GM12864 (cell line): ENCODE measurements around the gene HMG20A.

Source experiments
- DNase-seq: peaks from one replicate; pipeline ENCODE4 v3.0.0-alpha.2; 2011; ENCODE audit warnings: low read depth
- H3K4me3 ChIP-seq: 2 replicates; pipeline ENCODE4 v1.5.1; 2011; ENCODE audit warnings: mild to moderate bottlenecking, low read depth, low read length, control low read depth
- CTCF ChIP-seq: IDR thresholded peaks from 2 replicates; pipeline ENCODE4 v1.5.1; 2011; ENCODE audit warnings: low read depth, mild to moderate bottlenecking, moderate library complexity, low read length, control low read depth, inconsistent platforms; ENCODE audit errors: missing control alignments

Gene HMG20A

GRCh38 chr15:77420610-77421369 lies at the start of gene HMG20A:
TSS of gene HMG20A (plus strand) at chr15:77420888. CDS start at chr15:77458408, 37,520 bp downstream.
- H3K4me3 ChIP-seq: peak within 1 kb of the TSS; percentile 68
- TF ChIP-seq CTCF: no peak
- peak; percentile 61 for DNase-seq

- no peak for TF ChIP-seq CTCF
- no peak for DNase-seq
- no peak overlapping the region for H3K4me3 ChIP-seq
Measured at GRCh38 chr15:77371850-77372563, 48.7 kb upstream of the HMG20A start.

GRCh38 chr15:77373441-77373840 lies 47.2 kb upstream of the HMG20A start:
- TF ChIP-seq CTCF: no peak
- no peak overlapping the region for H3K4me3 ChIP-seq
- no peak for DNase-seq

GRCh38 chr15:77375133-77375532 lies 45.6 kb upstream of the HMG20A start:
- TF ChIP-seq CTCF: no peak
- no peak overlapping the region for H3K4me3 ChIP-seq
- DNase-seq: no peak

- no peak for DNase-seq
- TF ChIP-seq CTCF: no peak
- no peak overlapping the region for H3K4me3 ChIP-seq
Measured at GRCh38 chr15:77376770-77377169, 43.9 kb upstream of the HMG20A start.

GRCh38 chr15:77380033-77380432 lies 40.7 kb upstream of the HMG20A start:
- H3K4me3 ChIP-seq: no peak overlapping the region
- no peak for TF ChIP-seq CTCF
- no peak for DNase-seq
